ENCODE measurements around the gene CFAP46.

- TF ChIP-seq JUN (CRISPR knock-in tag; IDR thresholded peaks at IDR 0.05) (no peak), CREB1 (CRISPR knock-in tag; IDR thresholded peaks at IDR 0.05) (no peak), TCF7 (CRISPR knock-in tag; IDR thresholded peaks at IDR 0.05; ENCODE audit: low read depth) (no peak), CTCF (IDR thresholded peaks at IDR 0.05) (no peak)
- TF ChIP-seq, protein P1, sequence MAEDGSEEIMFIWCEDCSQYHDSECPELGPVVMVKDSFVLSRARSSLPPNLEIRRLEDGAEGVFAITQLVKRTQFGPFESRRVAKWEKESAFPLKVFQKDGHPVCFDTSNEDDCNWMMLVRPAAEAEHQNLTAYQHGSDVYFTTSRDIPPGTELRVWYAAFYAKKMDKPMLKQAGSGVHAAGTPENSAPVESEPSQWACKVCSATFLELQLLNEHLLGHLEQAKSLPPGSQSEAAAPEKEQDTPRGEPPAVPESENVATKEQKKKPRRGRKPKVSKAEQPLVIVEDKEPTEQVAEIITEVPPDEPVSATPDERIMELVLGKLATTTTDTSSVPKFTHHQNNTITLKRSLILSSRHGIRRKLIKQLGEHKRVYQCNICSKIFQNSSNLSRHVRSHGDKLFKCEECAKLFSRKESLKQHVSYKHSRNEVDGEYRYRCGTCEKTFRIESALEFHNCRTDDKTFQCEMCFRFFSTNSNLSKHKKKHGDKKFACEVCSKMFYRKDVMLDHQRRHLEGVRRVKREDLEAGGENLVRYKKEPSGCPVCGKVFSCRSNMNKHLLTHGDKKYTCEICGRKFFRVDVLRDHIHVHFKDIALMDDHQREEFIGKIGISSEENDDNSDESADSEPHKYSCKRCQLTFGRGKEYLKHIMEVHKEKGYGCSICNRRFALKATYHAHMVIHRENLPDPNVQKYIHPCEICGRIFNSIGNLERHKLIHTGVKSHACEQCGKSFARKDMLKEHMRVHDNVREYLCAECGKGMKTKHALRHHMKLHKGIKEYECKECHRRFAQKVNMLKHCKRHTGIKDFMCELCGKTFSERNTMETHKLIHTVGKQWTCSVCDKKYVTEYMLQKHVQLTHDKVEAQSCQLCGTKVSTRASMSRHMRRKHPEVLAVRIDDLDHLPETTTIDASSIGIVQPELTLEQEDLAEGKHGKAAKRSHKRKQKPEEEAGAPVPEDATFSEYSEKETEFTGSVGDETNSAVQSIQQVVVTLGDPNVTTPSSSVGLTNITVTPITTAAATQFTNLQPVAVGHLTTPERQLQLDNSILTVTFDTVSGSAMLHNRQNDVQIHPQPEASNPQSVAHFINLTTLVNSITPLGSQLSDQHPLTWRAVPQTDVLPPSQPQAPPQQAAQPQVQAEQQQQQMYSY (CRISPR knock-in tag; IDR thresholded peaks at IDR 0.05): no peak
Observed at GRCh38 chr10:132989476-132990415, 47.4 kb upstream of the CFAP46 start.
